K562 (cell line): ENCODE results near the gene CNIH1. TPM values are rescaled to one million over a fixed set of nuclear protein-coding genes. Genes with fewer than 3 reads are reported as not detected.
A peak's percentile ranks its signal among the peaks of the same experiment; 100 is the strongest.

ENCODE experiments used
- ETV5 ChIP-seq: sonication (generic); formaldehyde crosslinking; IDR thresholded peaks from 2 replicates; pipeline ENCODE4 v1.4.0; 2020; ENCODE audit warnings: low read depth, mild to moderate bottlenecking, missing genetic modification reagents
- HDGF ChIP-seq: fragments of 450-650 bp; IDR thresholded peaks from 2 replicates; pipeline ENCODE4 v1.6.1; 2016
- HMG20B ChIP-seq: fragments of 250-450 bp; sonication (Bioruptor Pico); IDR thresholded peaks from 2 replicates; pipeline ENCODE4 v1.5.0; 2021; ENCODE audit warnings: mild to moderate bottlenecking
- TCF7 ChIP-seq: sonication (generic); IDR thresholded peaks from 2 replicates; pipeline ENCODE4 v1.6.1; 2016; ENCODE audit warnings: antibody characterized with exemption, borderline replicate concordance
- ZNF282 ChIP-seq: sonication (generic); formaldehyde crosslinking; IDR thresholded peaks from 2 replicates; pipeline ENCODE4 v1.8.1; 2023; ENCODE audit warnings: missing genetic modification reagents
- ZNF431 ChIP-seq: sonication (generic); formaldehyde crosslinking; IDR thresholded peaks from 2 replicates; pipeline ENCODE4 v1.8.0; 2022; ENCODE audit warnings: mild to moderate bottlenecking, missing genetic modification reagents
- polyA plus RNA-seq, 8 experiments: library from polyadenylated mRNA; depleted of rRNA in 4 of 8; stranded (reverse) in 5 of 8; unstranded in 3 of 8; fragments of >200 nt; fragmentation: Nextera tagmentation in 2 of 8; fragmentation: Illumina TruSeq in 1 of 8; extraction: Ambion mirVana in 2 of 8; extraction: Trizol in 1 of 8; gene quantifications; 2 replicates each; pipeline versions ENCODE4 v1.2.1 to v1.2.3, GENCODE V29; 2011 to 2014; ENCODE audit warnings: inconsistent platforms in 1 of 8, missing spikeins in 1 of 8
- total RNA-seq, 7 experiments: library from RNA; depleted of rRNA in 6 of 7; stranded (reverse); fragments of >200 nt in 6 of 7; fragmentation: Illumina TruSeq in 2 of 7; extraction: Trizol in 2 of 7; gene quantifications; 2 replicates each; pipeline versions ENCODE4 v1.2.1 to v1.2.3, GENCODE V29; 2011 to 2021; ENCODE audit warnings: low replicate concordance in 1 of 7
- TF ChIP-seq, protein P1 (sequence below): sonication (generic); formaldehyde crosslinking; IDR thresholded peaks from 2 replicates; pipeline ENCODE4 v1.8.0; 2022; ENCODE audit warnings: mild to moderate bottlenecking, missing genetic modification reagents
- TF ChIP-seq, protein P2 (sequence below): fragments of 450-650 bp; IDR thresholded peaks from 2 replicates; pipeline ENCODE4 v1.6.1; 2016; ENCODE audit warnings: missing biosample characterization, missing genetic modification characterization
- TF ChIP-seq, protein P3 (sequence below): fragments of 250-450 bp; sonication (Bioruptor Pico); IDR thresholded peaks from 2 replicates; pipeline ENCODE4 v1.8.0; 2022; ENCODE audit warnings: moderate library complexity, mild to moderate bottlenecking, inconsistent platforms
- TF ChIP-seq, protein P4 (sequence below): fragments of 250-450 bp; sonication (Bioruptor Pico); IDR thresholded peaks from 2 replicates; pipeline ENCODE4 v1.8.0; 2021; ENCODE audit warnings: mild to moderate bottlenecking, moderate library complexity
- TF ChIP-seq, protein P5 (sequence below): sonication (generic); formaldehyde crosslinking; IDR thresholded peaks from 2 replicates; pipeline ENCODE4 v1.8.0; 2022; ENCODE audit warnings: missing genetic modification reagents, mild to moderate bottlenecking, borderline replicate concordance
- TF ChIP-seq, protein P6 (sequence below): sonication (generic); formaldehyde crosslinking; IDR thresholded peaks from 2 replicates; pipeline ENCODE4 v1.8.0; 2022; ENCODE audit warnings: missing genetic modification reagents, mild to moderate bottlenecking, moderate library complexity, borderline replicate concordance
- TF ChIP-seq, protein P7 (sequence below): fragments of 450-650 bp; formaldehyde crosslinking; IDR thresholded peaks from 2 replicates; pipeline ENCODE4 v1.4.0; 2020; ENCODE audit warnings: mild to moderate bottlenecking, moderate library complexity

CNIH1 gene
- total and polyA plus RNA-seq, 9 of the 15 experiments (the other 6 are each of a cell fraction or from before 2014, with no cell fraction given), result 13.9 to 283 (median 77.3) TPM

DNA sequence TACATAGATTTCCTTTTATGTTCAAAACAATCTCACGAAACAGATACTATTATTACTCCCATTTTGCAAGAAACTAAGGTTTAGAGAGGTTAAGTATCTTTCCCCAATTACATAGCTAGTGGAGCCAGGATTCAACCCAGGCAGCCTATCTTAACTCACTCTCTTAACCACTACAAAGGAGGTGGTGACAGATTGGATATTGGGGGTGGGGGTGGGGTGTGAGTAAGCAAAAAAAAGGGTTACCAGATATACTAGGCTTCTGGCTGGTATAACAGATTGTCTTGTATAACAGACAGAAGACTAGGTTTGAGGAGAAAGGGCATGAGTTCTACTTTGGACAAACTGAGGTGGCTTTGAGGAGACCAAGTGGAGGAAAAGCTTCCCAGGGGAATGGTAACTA is 45.5 kb upstream of the CNIH1 start (continued):
- no peak for TF ChIP-seq ZNF282 (CRISPR knock-in tag)
- TF ChIP-seq, protein P1, sequence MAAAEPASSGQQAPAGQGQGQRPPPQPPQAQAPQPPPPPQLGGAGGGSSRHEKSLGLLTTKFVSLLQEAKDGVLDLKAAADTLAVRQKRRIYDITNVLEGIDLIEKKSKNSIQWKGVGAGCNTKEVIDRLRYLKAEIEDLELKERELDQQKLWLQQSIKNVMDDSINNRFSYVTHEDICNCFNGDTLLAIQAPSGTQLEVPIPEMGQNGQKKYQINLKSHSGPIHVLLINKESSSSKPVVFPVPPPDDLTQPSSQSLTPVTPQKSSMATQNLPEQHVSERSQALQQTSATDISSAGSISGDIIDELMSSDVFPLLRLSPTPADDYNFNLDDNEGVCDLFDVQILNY, result no peak
- TF ChIP-seq, protein P2, sequence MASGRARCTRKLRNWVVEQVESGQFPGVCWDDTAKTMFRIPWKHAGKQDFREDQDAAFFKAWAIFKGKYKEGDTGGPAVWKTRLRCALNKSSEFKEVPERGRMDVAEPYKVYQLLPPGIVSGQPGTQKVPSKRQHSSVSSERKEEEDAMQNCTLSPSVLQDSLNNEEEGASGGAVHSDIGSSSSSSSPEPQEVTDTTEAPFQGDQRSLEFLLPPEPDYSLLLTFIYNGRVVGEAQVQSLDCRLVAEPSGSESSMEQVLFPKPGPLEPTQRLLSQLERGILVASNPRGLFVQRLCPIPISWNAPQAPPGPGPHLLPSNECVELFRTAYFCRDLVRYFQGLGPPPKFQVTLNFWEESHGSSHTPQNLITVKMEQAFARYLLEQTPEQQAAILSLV (tag), result no peak
- TF ChIP-seq, protein P3, sequence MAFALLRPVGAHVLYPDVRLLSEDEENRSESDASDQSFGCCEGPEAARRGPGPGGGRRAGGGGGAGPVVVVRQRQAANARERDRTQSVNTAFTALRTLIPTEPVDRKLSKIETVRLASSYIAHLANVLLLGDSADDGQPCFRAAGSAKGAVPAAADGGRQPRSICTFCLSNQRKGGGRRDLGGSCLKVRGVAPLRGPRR (CRISPR knock-in tag), result no peak
- no peak for TF ChIP-seq ETV5 (CRISPR knock-in tag)
- TF ChIP-seq HMG20B (CRISPR knock-in tag), result no peak
- TF ChIP-seq TCF7, result peak; percentile 99
- TF ChIP-seq, protein P4, sequence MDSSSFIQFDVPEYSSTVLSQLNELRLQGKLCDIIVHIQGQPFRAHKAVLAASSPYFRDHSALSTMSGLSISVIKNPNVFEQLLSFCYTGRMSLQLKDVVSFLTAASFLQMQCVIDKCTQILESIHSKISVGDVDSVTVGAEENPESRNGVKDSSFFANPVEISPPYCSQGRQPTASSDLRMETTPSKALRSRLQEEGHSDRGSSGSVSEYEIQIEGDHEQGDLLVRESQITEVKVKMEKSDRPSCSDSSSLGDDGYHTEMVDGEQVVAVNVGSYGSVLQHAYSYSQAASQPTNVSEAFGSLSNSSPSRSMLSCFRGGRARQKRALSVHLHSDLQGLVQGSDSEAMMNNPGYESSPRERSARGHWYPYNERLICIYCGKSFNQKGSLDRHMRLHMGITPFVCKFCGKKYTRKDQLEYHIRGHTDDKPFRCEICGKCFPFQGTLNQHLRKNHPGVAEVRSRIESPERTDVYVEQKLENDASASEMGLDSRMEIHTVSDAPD (CRISPR knock-in tag), result no peak
- no peak for TF ChIP-seq HDGF
- TF ChIP-seq, protein P5, sequence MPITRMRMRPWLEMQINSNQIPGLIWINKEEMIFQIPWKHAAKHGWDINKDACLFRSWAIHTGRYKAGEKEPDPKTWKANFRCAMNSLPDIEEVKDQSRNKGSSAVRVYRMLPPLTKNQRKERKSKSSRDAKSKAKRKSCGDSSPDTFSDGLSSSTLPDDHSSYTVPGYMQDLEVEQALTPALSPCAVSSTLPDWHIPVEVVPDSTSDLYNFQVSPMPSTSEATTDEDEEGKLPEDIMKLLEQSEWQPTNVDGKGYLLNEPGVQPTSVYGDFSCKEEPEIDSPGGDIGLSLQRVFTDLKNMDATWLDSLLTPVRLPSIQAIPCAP (CRISPR knock-in tag), result no peak
- TF ChIP-seq ZNF431 (CRISPR knock-in tag), result no peak
- TF ChIP-seq, protein P6, sequence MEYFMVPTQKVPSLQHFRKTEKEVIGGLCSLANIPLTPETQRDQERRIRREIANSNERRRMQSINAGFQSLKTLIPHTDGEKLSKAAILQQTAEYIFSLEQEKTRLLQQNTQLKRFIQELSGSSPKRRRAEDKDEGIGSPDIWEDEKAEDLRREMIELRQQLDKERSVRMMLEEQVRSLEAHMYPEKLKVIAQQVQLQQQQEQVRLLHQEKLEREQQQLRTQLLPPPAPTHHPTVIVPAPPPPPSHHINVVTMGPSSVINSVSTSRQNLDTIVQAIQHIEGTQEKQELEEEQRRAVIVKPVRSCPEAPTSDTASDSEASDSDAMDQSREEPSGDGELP (CRISPR knock-in tag), result no peak
- TF ChIP-seq, protein P7, sequence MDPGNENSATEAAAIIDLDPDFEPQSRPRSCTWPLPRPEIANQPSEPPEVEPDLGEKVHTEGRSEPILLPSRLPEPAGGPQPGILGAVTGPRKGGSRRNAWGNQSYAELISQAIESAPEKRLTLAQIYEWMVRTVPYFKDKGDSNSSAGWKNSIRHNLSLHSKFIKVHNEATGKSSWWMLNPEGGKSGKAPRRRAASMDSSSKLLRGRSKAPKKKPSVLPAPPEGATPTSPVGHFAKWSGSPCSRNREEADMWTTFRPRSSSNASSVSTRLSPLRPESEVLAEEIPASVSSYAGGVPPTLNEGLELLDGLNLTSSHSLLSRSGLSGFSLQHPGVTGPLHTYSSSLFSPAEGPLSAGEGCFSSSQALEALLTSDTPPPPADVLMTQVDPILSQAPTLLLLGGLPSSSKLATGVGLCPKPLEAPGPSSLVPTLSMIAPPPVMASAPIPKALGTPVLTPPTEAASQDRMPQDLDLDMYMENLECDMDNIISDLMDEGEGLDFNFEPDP (CRISPR knock-in tag), result no peak
